NOMO-1 treated with DMSO at 0.1 percent for 48 hours (cell line): ENCODE results near the gene FBXL7.
"Not testable (repeated sequence)": the region's sequence is repeated elsewhere in the genome, so short reads cannot be mapped to it uniquely, and the experiment has no call there.

Experiments used
- DNase-seq: peaks from one replicate; lab custom pipeline; 2025; ENCODE audit not compliant: unreplicated experiment; lab: John Stamatoyannopoulos, UW

The FBXL7 gene

GRCh38 chr5:15852949-15853348 lies 353.0 kb downstream of the FBXL7 start:
- no peak for DNase-seq

DNA sequence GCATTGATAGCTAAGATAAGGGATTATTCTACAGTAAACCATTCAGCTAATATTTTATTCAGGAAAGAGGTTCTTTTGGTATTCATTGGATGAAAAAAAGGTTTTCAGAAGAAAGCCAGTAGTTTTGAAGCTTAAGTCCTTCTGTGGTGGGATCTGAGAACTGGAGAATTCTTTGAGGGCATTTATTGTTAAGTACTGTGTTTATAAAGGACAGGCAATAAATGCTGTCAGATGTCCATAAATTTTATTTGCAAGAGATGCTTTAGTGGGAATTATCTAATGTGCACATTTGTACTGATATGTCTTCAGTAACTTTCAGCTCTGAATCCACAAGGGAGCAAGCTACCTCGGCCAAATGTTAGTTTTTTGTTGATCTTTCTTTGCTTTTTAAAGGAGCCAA lies 358.3 kb downstream of the FBXL7 start:
- no peak for DNase-seq

DNA sequence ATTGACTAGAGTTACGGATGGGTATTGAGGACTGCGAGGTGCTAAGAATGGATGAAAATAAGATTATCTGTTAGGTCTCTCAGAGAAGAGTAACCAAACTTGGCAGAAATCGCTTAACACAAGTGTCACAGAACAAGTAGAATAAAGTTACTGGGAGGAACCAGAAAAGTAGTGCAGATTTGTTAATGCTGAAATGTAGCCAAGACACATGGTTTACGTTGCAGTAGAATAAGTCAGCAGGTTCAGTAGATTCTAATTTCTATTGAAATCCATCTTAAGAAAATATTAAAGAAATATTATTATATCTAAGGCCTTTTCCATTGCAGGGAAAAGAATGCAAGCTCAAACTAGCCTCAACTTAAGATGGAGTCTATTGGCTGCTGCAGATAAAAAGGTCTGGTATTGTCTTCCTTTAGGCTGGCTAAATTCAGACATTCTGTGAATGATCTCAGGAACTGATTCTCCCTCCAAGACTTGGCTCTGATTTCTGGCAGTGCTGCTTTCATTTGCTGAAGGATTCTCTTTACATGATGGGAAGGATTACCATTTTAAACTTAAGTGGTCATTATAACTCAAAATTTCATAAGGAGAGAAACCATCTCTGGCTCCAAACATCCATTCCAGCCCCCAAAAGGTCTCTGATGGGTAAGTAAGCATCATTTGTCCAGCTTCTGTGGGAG lies 364.7 kb downstream of the FBXL7 start:
- no peak for DNase-seq

GRCh38 chr5:15872259-15872658 lies 372.3 kb downstream of the FBXL7 start:
- not testable (repeated sequence) for DNase-seq

- no peak for DNase-seq
These were observed 377.9 kb downstream of the FBXL7 start for GRCh38 chr5:15877914-15878313.

DNA sequence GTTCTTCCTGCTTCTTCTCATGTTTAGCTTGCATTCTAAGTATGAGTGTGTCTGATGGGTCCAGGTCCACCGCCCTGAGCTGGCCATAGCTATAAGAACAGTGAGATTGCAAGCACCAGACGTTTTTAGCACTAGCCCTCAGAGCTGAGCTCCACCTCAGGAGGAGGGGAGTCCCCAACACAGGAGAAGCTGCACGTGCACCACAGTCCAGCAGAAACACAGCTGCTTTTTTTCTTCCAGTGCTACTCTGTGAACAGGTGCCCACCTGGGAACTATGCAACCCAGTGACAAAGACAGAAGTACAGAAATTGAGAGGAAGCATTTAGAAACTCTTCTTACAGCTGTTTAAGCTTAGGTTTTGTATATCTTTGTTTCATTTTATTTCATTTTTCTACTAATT lies 380.2 kb downstream of the FBXL7 start:
- DNase-seq = no peak

DNA sequence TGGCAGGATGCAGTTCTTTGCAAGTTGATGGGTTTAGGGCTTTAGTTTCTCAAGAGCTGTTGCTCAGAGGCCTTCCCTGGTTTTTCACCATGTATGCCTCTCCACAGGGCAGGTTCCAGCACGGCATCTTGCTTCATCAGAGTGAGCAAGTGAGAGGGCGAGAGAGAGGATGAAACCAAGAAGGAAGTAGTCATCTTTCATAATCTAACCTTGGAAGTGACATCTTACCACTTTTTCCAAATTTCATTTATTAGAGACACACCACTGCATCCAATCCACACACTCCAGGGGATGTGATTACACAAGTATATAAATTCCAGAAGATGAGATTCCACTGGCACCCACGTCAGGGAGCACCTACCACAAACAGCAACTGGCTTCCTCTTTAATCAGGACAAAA lies 385.2 kb downstream of the FBXL7 start:
- no peak for DNase-seq

GRCh38 chr5:15886156-15886555 lies 386.2 kb downstream of the FBXL7 start:
- no peak for DNase-seq

DNA sequence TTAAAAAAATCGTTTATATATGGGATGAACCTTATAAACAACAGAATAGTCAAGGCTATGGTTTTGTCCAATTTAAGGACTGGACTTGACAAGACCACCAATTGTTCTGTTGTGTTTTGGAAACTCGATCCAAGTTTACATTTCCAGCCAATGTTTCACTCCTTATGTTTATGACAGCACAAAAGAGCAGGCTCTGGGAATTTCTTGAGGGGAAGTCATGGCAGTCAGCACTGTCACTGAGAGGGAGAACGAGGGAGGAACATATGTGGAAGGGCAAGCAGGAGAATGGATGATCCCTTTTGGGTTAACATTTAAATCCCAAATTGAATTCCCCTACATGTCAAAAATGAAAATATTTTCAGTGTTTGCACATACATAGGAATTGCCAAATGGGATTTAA lies 387.1 kb downstream of the FBXL7 start:
- no peak for DNase-seq

DNA sequence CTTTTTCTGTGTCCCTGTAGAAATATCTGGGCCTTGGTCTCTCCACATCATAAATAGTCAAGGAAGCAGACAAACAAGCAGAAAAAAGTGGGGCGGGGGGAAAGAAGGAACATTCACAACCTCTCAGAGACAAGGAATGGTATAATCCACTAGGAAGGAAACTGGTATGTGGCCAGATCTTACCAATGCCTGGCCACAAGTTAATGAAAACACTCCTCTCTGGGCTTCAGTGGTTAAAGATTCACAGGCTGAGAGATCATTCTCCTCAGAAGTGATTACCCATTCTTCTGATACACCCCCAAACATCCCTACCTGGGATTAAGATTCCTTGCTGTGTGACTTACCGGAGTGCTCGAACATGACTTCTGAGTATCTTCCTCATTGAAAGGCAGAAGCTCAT lies 389.0 kb downstream of the FBXL7 start:
- no peak for DNase-seq

DNA sequence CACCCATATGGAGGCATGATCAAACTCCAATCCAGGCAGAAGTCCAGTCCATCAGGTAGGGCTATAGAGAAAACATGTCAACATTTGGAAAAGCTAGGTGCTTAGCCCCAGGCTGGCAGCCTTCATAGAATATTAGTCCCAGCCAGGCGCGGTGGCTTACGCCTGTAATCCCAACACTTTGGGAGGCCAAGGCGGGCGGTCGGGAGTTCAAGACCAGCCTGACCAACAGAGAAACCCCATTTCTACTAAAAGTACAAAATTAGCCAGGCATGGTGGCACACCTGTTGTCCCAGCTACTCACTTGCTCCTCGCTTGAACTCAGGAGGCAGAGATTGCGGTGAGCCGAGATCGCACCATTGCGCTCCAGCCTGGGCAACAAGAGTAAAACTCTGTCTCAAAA lies 393.9 kb downstream of the FBXL7 start:
- DNase-seq = no peak

GRCh38 chr5:15897656-15898055 lies 397.7 kb downstream of the FBXL7 start:
- DNase-seq = no peak

- no peak for DNase-seq
These were observed 398.7 kb downstream of the FBXL7 start for GRCh38 chr5:15898641-15899040.

GRCh38 chr5:15899481-15899880 lies 399.5 kb downstream of the FBXL7 start:
- no peak for DNase-seq

- DNase-seq = no peak
These were observed 401.2 kb downstream of the FBXL7 start for GRCh38 chr5:15901151-15901550.

GRCh38 chr5:15902066-15902465 lies 402.1 kb downstream of the FBXL7 start:
- DNase-seq = no peak

DNA sequence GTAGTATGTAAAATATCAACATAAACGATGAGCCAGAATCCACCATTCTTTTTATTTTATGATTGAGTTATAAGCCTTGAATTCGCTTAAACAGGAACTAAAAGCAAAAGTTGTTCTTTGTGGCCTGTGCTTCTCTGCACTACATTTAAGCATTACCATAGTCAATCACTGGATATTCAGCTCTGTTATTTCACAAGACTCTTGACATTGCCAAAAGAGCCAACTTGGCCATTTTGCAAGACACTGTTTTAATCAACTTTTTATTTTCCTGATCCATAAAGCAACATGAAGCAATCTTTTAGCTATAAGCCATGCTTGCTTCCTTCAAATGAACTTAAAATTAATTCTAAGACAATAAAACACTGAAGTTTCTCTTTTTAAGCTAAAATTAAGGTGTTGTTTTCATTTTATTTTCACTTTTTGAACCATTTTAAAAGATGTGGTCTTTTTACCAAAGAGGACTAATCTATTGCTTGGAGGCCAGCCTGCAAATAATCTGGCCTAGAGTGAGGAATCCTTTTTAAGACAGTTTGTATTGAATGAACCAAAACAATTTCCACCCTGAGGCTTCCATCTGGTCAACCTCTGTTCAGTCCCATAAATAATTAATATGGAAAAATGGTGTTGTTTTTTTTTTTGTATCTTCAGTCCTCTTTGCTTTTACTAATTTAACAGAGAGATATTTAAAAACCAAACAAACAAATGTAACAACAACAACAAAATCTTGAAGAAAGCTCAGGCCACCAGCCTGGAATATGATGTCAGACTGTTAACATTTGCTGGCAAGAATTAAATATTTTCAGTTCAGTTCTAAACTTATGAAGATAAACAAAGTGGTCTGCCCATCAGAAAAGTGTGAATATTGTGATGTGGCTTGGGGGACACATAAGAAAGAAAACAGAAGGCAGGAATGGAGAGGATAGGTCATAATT lies 405.2 kb downstream of the FBXL7 start:
- DNase-seq = no peak

DNA sequence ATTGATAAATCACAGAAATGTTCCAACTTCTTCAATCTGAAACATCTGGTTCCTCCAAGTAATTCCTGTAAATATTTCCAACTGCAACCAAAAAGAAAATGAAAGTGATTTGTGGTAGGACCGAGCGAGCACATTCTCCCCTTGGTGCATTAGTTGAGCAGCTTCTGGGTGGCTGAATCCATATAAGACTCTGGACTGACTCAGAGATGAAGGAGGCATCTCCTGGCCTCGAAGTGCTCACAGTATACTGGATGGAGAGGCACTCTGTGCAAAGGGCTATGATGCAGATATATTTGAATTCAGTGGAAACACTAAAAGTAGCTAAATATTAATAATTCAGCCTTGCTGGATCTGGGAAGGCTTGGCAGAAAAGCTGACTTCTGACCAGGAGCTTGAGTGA lies 414.7 kb downstream of the FBXL7 start:
- DNase-seq = no peak

GRCh38 chr5:15926586-15926985 lies 426.6 kb downstream of the FBXL7 start:
- no peak for DNase-seq

- DNase-seq = no peak
These were observed 427.9 kb downstream of the FBXL7 start for GRCh38 chr5:15927710-15928380.

DNA sequence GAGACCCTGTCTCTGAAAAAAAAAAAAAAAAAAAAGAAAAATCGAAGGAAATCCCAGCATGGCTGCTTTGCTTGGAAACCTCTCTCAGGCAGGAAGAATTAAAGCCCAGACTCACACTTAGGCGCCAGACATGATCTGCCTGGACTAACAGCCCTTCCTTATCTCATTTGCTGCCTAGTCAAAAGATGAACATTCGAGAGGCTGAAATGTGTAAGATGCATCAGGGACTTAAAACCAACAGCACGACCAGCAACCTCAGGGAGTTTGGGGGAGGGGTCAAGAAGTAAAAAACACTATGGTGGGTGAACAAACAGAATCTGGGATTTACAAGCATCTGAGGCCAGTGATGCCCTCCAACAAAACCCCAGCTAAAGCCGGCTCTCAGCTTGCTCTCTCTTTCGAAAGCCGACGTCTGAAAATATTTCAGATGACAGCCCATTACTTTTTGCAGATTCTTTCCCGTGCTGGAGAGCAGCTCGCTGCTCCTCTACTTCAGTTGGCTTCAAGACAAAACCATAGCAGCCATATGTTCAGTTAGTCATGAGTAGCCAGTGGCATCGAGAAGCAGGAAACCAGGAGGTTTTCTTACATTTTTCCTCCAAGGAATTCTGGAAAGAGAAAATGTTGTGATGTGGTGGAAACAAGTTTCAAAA lies 429.8 kb downstream of the FBXL7 start:
- no peak for DNase-seq
